Measurements from ENCODE around the gene HNRNPK.

The HNRNPK gene

DNA sequence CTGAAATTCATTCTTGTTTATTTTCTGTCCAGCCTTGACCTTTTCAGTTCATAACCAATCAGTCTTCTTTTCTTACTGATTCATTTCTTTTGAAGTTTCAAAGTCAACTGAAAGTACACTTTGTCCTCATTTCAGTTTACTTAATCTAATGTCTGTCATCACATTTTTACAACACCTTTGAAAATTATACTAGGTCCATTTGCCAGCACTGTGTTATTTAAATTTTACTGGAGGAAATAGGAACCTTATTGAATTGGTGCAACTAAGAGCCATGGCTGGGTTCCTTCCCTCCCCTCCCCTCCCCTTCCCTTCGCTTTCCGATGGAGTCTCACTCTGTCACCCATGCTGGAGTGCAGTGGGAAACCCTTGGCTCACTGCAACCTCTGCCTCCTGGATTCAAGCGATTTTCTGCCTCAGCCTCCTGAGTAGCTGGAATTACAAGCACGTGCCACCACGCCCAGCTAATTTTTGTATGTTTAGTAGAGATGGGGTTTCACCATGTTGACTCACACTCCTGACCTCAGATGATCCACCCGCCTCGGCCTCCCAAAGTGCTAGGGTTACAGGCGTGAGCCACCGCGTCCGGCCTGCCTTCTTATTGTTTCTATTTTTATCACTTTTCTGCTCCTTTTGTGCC is 6.9 kb upstream of the HNRNPK start:
- Mint-ChIP-seq H3K36me3 (peaks cover 27% of the 10 kb centered on the region), H3K27me3 (no peaks in the 10 kb centered on the region), H3K4me1 (peaks cover 38% of the 10 kb centered on the region), H3K4me3 (no peak overlapping the region), H3K9me3 (no peaks in the 10 kb centered on the region), H3K27ac (peak overlapping the region; percentile 27)
- no peak for ATAC-seq

DNA sequence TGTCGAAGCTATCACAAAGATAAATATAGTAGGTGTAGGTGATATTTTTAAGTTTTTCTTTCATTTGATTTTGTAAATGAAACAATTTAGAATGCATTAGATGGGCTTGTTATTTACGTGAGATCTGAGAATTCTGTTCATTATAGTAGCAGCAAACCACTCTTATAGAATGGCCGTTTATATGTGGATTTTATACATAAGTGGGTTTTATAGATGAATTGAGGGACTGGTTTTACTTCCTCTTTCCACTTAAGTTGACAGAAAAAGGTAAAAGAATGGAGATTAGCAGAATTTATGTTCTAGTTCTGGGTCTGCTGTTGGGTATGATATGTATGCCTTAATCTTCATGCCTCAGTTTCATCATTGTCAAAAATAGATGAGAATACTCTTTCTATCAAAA is 6.2 kb upstream of the HNRNPK start:
- no peak for ATAC-seq
- peaks cover 27% of the 10 kb centered on the region for H3K36me3 Mint-ChIP-seq
- H3K4me1 Mint-ChIP-seq: peaks cover 44% of the 10 kb centered on the region
- H3K9me3 Mint-ChIP-seq: no peaks in the 10 kb centered on the region
- H3K27ac Mint-ChIP-seq: no peak overlapping the region
- no peaks in the 10 kb centered on the region for H3K27me3 Mint-ChIP-seq
- H3K4me3 Mint-ChIP-seq: peak overlapping the region; percentile 26

DNA sequence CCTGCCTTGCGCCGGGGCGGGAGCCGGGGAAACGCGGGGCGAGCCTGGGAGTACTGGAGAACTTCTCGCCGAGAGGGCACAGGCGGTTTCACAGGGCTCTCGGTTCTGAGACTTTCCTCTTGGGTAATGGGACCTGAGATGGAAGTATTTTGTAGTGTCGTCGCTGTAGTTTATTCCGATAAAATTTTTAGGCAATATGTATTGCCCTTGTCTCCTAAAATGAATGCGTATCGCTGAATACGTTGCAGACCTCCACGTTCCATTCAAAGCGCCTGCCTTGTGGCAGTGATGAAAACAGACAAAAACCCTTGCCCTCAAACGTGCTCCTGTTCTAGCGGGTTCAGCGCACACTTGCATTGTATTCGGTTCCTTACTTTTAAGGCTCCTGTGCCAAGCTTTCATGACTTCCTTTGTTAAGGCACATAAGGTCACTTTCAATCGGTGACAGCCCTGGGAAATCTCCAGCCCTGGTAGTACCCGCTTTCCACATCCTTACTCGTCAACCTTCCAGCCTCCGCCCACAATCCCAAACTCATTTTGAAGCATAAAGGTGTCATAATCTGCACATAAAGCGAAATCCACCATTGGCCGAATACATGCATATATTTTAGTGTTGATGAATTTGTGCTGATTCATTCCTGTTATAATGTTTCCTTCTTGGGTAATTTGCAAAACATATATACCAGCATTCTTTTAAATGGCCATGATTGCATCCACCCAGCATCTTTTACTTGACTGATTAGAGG is 1.3 kb upstream of the HNRNPK start:
- Mint-ChIP-seq H3K4me1 (peaks cover 43% of the 10 kb centered on the region), H3K27ac (peak overlapping the region; percentile 99), H3K9me3 (no peaks in the 10 kb centered on the region), H3K36me3 (peaks cover 23% of the 10 kb centered on the region), H3K27me3 (no peaks in the 10 kb centered on the region), H3K4me3 (peak overlapping the region; percentile 98)
- no peak for ATAC-seq

DNA sequence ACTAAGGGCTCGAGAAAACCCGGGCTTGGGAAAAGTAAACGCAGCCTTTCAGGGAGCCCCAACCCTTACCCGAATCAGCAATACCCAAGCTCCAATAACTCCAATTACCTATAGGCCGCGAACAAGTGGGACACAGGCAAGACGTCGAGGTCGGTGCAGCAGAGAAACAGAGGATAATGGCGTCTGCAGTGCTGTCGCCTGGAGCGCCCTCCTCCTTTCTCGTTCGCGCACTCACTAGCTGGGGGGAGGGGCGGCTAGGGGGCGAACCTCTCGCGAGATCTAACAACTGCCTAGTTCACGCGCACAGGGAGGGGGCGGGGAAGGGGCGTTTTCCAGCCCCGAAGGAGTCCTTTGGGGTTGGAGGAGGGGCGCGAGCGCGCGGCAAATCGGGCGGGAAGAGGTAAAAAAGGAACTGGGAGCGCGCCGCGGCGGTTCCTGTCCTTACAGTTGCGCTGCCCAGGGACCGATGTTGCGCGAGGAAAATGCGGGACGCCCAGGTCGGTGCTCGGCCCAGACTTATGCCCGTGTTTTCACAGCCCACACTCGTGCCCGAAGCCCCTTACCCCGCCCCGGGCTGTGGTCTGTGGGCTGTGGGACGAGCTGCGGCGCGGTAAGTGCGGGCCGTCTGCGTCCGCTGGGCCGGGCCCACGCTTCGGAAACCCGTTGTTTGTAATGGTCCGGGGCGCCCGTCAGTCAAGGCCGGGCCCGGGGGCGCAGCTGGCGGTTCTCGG is 545 bp upstream of the HNRNPK start, which contains the start of gene RMI1:
TSS of gene RMI1 (plus strand) at position 411 of the 731 bp plus-strand sequence. CDS start 20,182 bp downstream, outside the sequence.
- peak within 1 kb of the TSS; percentile 99 for H3K27ac Mint-ChIP-seq
- peaks cover 43% of the 10 kb centered on the region for H3K4me1 Mint-ChIP-seq
- ATAC-seq: peak; percentile 93
- H3K36me3 Mint-ChIP-seq: peaks cover 30% of the 10 kb centered on the region
- no peaks in the 10 kb centered on the region for H3K9me3 Mint-ChIP-seq
- no peaks in the 10 kb centered on the region for H3K27me3 Mint-ChIP-seq
- peak within 1 kb of the TSS; percentile 98 for H3K4me3 Mint-ChIP-seq

DNA sequence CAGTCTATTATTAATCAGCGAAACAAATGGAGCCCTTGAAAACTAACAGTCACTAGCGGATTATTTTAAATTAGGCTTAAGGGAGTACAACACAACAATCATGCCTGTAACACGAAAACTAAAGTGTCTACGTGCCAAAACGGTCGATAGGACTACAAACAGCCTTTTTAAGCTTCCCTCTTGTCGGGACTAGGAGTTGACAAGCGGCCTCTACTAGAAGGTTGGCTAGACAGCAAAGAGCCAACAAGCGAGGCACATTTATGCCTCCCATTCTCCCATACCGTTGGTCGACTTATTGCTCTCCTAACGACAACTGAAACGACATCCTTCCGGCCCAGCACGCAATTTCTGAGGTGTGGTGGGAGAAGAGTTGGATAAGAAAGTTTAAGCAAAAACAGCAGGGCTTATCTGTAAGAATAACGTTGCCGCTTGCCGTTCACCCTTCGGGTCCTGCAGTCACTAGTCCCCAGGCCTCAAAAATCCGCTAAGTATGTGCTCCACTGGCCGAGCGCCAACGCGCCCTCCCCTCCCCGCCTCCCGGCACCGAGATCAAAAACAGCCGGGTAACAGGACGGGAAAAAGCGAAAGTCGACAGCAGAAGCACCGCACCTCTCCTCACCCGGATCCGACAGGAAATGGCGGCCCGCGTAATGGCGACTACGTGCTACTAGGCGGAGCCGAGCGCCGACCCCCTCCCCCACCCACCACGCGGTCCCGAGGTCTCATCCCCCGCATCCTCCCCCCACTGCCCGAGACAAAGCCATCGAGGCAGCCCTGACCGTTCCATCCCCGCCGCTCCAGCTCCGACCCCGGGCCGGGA is 813 bp downstream of the HNRNPK start:
- peak overlapping the region; percentile 98 for H3K4me3 Mint-ChIP-seq
- H3K9me3 Mint-ChIP-seq: no peaks in the 10 kb centered on the region
- H3K27ac Mint-ChIP-seq: peak overlapping the region; percentile 99
- peaks cover 43% of the 10 kb centered on the region for H3K36me3 Mint-ChIP-seq
- no peaks in the 10 kb centered on the region for H3K27me3 Mint-ChIP-seq
- H3K4me1 Mint-ChIP-seq: peaks cover 54% of the 10 kb centered on the region
- peak; percentile 68 for ATAC-seq

DNA sequence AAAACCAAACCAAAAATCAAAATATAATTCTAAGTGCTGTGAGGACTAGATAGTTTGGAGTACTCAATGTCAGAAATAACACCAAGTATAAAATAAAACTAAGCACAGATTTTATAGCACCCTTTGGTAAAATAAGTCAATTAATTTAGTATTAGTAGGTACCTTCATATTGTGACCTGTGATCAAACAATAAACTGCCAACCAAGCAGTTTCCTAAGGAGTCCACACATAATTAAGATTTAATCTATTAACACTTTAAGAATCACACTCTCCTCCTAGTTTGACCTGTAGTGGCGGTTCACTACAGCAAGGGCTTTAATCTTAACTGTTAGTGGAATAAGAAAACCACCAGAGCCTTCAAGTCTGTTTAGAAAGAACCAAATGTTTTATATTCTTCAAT is 2.8 kb downstream of the HNRNPK start:
- H3K27me3 Mint-ChIP-seq: no peaks in the 10 kb centered on the region
- peak overlapping the region; percentile 98 for H3K4me3 Mint-ChIP-seq
- H3K27ac Mint-ChIP-seq: peak overlapping the region; percentile 45
- peaks cover 48% of the 10 kb centered on the region for H3K4me1 Mint-ChIP-seq
- no peaks in the 10 kb centered on the region for H3K9me3 Mint-ChIP-seq
- H3K36me3 Mint-ChIP-seq: peaks cover 56% of the 10 kb centered on the region
- no peak for ATAC-seq

DNA sequence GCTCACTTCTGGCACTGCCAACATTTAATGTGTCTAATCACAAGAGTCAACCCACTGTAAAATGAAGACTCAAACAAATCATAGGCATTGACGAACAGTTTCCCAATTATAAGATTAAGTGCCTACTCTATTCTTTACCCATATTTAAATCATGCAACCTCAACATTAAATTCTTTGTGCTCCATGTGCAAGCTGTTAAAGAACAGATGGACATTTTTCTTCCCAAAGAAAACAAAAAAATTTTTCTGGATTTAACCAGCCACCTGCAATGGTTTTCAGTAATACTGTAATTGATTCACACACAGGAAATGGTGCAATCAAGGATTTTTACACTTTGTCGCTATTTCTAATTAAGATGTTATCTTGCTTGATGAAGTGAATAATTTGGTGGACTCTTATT is 3.6 kb downstream of the HNRNPK start:
- no peaks in the 10 kb centered on the region for H3K9me3 Mint-ChIP-seq
- H3K27ac Mint-ChIP-seq: no peak overlapping the region
- H3K27me3 Mint-ChIP-seq: no peaks in the 10 kb centered on the region
- no peak for ATAC-seq
- peaks cover 64% of the 10 kb centered on the region for H3K36me3 Mint-ChIP-seq
- H3K4me1 Mint-ChIP-seq: peaks cover 43% of the 10 kb centered on the region
- no peak overlapping the region for H3K4me3 Mint-ChIP-seq

DNA sequence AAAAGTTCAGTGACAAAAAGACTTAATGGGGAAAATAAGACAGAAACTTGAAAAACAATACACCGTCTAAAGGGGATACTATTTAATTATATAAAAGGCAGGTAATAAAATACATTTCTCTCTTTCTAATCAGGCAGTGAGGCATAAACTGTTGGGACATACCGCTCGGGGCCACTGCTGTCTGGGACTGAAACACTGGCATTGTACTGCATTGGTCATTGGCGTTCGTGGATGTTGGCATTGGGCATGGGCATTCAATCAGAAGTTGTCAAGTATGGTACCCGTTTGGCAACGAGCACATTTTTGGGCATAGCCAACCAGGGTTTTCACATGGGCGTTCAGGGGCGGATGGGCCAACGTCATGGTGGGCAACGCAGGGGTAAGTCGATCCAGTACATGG is 4.7 kb downstream of the HNRNPK start:
- H3K27ac Mint-ChIP-seq: no peak overlapping the region
- no peak for ATAC-seq
- peaks cover 75% of the 10 kb centered on the region for H3K36me3 Mint-ChIP-seq
- H3K27me3 Mint-ChIP-seq: no peaks in the 10 kb centered on the region
- no peaks in the 10 kb centered on the region for H3K9me3 Mint-ChIP-seq
- peaks cover 41% of the 10 kb centered on the region for H3K4me1 Mint-ChIP-seq
- no peak overlapping the region for H3K4me3 Mint-ChIP-seq

DNA sequence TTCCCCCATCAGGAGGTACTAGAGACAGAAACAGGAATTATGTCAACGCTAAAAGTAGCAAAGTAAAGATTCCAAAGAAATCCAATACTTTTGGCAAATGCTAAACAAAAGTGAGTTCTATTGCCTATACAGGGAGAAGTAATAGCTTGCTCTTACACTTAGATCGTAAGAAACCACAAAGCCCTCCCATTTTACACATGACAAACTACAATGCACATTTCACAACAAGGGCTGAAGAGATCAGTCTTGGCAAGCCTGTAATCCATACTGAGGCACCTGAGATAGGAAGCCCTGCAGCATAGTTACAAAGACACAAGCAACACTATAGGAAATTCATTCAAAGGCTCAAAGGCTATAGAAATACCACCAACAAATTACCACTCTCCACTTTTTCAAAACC is 7.7 kb downstream of the HNRNPK start:
- Mint-ChIP-seq H3K27ac (no peak overlapping the region), H3K4me3 (no peak overlapping the region), H3K4me1 (peaks cover 26% of the 10 kb centered on the region), H3K36me3 (peaks cover 75% of the 10 kb centered on the region), H3K27me3 (no peaks in the 10 kb centered on the region), H3K9me3 (no peaks in the 10 kb centered on the region)
- ATAC-seq: no peak

DNA sequence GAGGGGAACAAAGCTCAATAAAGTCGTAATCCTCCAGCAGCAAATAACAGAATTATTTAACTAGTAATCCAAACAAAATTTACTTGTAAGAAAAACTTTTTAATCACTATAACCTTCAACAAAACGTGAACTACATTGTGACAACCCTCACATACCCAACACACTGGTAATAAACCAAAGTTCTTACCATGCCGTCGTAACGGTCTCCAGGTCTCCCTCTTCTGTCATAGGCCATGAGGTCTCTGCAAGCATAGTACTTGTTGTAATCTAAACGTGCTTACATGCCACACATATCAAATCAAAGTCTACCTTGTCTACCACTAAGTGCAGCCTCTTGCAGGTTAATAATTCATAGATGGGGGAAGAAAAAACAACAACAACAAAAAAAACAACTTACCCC is 8.5 kb downstream of the HNRNPK start:
- peaks cover 23% of the 10 kb centered on the region for H3K4me1 Mint-ChIP-seq

DNA sequence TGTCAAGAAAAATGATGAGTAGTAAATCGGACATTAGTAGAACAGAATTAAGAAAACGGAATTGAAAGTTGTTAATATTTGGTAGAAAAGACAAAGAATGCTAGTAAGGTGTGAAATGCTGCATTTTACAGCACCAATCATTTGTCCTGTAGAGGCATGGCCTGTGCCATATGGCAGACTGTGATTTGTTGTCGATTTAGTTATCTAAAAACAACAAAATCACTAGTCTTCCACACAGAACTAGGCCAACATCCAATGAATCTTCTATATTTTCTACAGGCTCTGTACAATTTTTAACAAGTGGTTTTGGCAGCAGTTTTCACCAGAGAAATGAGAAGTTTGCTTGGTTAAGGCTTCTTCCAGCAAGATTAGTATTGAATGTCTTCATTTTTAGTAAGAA is 10.4 kb downstream of the HNRNPK start:
- Mint-ChIP-seq H3K4me1 (peaks cover 13% of the 10 kb centered on the region), H3K4me3 (no peak overlapping the region), H3K9me3 (no peaks in the 10 kb centered on the region), H3K27me3 (no peaks in the 10 kb centered on the region), H3K27ac (no peak overlapping the region), H3K36me3 (peaks cover 66% of the 10 kb centered on the region)
- no peak for ATAC-seq

More for the DNA sequence above, 8.5 kb downstream of the HNRNPK start:
- H3K9me3 Mint-ChIP-seq: no peaks in the 10 kb centered on the region
- H3K36me3 Mint-ChIP-seq: peaks cover 82% of the 10 kb centered on the region
- H3K27me3 Mint-ChIP-seq: no peaks in the 10 kb centered on the region
- H3K27ac Mint-ChIP-seq: no peak overlapping the region
- H3K4me3 Mint-ChIP-seq: no peak overlapping the region
- no peak for ATAC-seq

DNA sequence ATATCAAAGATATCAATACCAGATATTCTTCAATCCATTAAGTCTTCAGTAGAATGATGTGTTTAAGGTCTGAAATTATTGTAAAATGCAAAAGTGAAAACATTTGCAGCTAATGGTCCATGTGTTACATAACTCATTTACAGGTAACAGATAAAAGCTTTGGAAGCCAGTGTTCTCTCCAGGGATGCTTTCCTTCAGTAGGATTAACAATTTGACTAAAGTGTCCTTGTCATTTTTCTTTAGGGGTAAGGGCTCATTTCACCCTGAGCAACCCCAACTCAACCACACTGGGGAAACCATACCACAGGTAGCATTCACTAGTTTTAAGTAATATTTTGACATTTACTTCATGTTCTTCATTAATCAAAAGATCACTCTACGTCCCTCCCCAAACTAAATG is 12.9 kb downstream of the HNRNPK start:
- Mint-ChIP-seq H3K4me3 (no peak overlapping the region), H3K27ac (no peak overlapping the region)

DNA sequence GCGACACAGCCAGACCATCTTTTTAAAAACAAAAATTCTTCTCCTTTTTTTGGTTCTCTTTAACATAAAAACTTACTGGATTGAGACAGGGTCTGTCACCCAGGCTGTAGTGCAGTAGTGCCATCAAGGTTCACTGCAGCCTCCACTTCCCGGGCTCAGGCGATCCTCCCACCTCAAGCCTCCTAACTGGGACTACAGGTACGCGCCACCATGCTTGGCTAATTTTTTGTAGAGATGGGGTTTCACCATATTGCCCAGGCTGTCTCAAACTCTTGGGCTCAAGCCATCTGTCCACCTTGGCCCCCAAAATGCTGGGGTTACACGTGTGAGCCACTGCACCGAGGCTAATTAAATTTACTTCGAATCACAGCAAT is 13.8 kb downstream of the HNRNPK start:
- ATAC-seq: no peak
- Mint-ChIP-seq H3K27ac (peak overlapping the region; percentile 69), H3K27me3 (no peaks in the 10 kb centered on the region), H3K36me3 (peaks cover 39% of the 10 kb centered on the region), H3K4me1 (peaks cover 8% of the 10 kb centered on the region), H3K4me3 (no peak overlapping the region), H3K9me3 (no peaks in the 10 kb centered on the region)

More for the DNA sequence above, 12.9 kb downstream of the HNRNPK start:
- no peak for ATAC-seq
- no peaks in the 10 kb centered on the region for H3K9me3 Mint-ChIP-seq
- peaks cover 47% of the 10 kb centered on the region for H3K36me3 Mint-ChIP-seq
- peaks cover 8% of the 10 kb centered on the region for H3K4me1 Mint-ChIP-seq
- H3K27me3 Mint-ChIP-seq: no peaks in the 10 kb centered on the region

DNA sequence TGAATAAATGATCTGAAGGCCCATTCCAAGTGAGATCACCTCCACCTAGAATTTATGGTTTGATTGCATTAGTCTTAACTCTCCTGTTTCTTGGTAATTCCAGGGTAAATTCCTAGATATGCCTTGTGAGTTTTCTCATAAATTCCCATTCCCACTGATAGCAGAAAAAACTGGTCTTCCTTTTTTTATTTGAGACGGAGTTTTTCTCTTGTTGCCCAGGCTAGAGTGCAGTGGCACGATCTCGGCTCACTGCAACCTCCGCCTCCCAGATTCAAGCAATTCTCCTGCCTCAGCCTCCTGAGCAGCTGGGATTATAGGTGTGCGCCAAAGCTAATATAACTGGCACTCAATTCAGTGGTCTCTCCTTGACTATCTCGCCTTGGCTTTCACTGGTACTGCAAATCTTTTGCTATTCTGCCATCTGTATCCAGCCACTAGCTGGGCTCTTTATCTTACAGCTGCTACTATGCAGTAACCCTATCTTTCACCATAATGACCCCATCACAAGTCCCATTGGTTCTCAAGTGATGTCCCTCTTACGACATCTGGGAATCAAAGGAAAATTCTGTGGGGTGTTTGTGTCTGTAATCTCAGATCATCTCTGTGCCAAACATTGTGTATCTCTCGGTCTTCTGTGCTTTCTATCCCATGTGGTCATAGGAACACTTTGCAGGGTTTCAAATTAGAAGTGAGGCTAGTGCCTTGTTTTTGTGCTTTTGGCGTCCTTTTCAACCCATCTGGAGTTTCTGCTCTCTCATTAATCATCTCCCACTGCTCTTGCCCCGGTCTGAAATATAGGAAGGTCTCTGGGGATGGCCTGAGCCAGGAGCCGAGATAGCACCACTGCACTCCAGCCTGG is 14.4 kb downstream of the HNRNPK start:
- H3K27ac Mint-ChIP-seq: peak overlapping the region; percentile 69
- H3K4me3 Mint-ChIP-seq: no peak overlapping the region
- ATAC-seq: no peak
- H3K4me1 Mint-ChIP-seq: peaks cover 8% of the 10 kb centered on the region
- H3K36me3 Mint-ChIP-seq: peaks cover 33% of the 10 kb centered on the region
- no peaks in the 10 kb centered on the region for H3K9me3 Mint-ChIP-seq
- no peaks in the 10 kb centered on the region for H3K27me3 Mint-ChIP-seq

Measured in stimulated activated memory B cell treated with anti-CD40 and anti-IgM and Interleukin-4, amounts not matched to agents 10 μg/mL and 1 μg/mL and 100 μg/mL, for 72 hours (primary cell).